HG03103 (cell line): ENCODE results near the gene ELF5.
A peak's percentile ranks its signal among the peaks of the same experiment; 100 is the strongest.

Source experiments
- ATAC-seq: cut with Tn5 transposase; IDR thresholded peaks from one replicate; pipeline ENCODE4 v1.9.1; 2021; ENCODE audit warnings: low read depth; ENCODE audit not compliant: unreplicated experiment

ELF5 gene

DNA sequence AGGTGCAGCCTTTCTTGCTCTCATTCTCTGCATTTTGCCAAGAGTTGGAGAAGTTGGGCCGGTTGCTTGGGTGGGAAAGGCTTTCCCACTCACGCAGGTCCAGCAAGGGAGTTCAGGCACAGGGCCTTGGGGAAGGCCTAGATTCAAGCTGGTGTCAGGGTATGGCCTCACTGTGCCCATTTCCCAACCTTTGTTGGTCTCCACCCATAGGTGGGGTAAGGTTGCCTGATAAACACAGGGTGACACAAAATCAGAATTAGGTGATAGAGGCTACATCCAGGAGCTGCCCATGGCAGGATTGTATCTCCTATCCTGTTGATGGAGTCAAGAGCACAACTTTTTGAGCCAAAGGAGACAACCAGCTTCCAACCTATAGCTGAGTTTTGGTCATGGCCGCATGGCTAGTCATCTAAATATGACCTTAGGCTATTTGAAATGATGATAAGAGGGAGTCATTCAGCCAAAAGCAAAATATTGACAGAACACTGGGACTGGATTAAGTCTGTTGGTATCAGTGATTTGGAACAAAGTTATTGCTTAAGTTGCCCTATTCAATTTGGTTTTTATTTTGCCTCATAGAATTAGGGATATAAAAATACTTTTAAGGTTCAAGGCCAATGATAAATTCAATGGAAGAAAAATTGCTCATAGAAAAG lies 54.0 kb downstream of the ELF5 start:
- ATAC-seq: no peak

GRCh38 chr11:34458525-34458924 lies 55.1 kb downstream of the ELF5 start:
- ATAC-seq: no peak

DNA sequence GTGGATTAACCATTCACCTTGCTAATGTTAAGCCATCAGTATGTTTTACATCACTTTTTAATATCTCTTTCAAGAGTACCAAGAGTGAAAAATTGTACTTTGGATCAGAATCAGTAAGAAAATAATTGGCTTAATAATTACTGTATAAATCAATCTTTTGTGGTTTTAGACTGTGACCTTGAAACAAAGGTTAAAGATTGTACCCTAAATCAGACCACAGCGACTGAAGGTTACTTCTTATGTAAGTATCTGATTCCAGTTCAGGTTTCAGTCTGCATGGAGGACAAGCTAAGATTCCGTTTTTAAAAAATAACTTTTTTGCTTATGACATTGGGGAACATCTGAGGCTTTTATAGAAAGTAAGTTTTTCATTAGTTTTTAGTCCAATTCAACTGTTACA lies 56.0 kb downstream of the ELF5 start:
- no peak for ATAC-seq

GRCh38 chr11:34454308-34455032 lies 59.1 kb downstream of the ELF5 start:
- no peak for ATAC-seq

GRCh38 chr11:34451053-34451452 lies 62.5 kb downstream of the ELF5 start:
- no peak for ATAC-seq

- no peak for ATAC-seq
Measured at GRCh38 chr11:34449013-34449412, 64.6 kb downstream of the ELF5 start.

GRCh38 chr11:34448223-34448994 lies 65.2 kb downstream of the ELF5 start:
- no peak for ATAC-seq

DNA sequence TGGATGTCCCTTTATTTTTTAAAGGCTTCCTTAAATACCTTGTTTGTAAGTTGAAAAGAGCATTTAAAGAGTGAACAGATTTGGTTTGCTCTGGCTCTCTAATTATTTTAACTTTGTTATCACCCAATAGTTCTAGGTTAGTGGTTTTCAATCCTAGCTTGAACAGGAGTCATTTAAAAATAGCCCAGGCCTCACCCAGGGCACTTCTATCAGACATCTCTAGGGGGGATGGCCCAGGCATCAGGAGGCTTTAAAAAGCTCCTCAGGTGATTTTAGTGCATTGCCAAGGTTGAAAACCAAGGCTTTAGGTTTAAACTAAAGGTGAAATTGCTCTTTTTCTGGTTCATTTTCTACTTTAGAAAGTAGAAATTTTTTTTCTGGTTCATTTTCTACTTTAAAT lies 66.5 kb downstream of the ELF5 start:
- no peak for ATAC-seq

GRCh38 chr11:34446386-34446785 lies 67.2 kb downstream of the ELF5 start:
- ATAC-seq: no peak

DNA sequence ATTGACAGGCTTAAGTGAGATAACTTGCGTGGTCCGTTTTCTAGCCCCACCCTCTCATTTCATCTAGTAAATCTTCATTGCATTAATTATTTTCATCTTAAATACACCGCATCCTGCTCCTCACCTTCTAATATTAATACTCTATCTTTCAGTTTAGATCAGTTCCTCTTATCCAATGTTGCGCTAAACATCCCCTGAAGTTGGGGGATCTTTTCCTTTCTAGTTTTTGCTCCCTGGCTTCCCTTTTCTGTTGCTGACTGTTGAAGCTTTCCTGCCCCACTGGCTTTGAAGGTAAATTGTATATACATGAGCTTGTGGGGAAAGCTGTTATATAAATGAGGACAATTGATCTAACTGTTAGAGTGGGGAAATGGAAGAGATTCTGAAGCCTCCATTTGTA lies 67.6 kb downstream of the ELF5 start:
- ATAC-seq: no peak

DNA sequence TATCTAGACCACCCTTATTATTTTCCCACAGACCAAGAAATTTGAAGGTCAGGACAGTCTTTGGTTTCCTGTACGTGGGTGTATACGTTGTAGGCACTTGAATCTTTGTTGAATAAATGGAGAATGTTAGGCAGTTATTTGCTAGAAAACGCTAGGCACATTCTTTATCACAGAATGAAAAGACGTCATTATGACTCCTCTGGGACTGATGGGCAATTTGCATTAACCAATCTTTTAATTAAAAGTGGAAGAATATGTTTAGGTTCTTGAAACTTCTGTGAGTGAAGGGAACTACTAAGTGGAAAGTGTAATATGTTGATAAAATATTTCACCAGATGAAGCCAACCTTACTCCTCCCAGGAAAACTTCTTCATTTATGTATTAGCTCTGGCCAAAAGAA lies 69.2 kb downstream of the ELF5 start:
- no peak for ATAC-seq

- no peak for ATAC-seq
Measured at GRCh38 chr11:34443136-34443535, 70.5 kb downstream of the ELF5 start.

GRCh38 chr11:34441814-34442213 lies 71.8 kb downstream of the ELF5 start:
- no peak for ATAC-seq

GRCh38 chr11:34439610-34440198 lies 73.9 kb downstream of the ELF5 start:
- no peak for ATAC-seq

DNA sequence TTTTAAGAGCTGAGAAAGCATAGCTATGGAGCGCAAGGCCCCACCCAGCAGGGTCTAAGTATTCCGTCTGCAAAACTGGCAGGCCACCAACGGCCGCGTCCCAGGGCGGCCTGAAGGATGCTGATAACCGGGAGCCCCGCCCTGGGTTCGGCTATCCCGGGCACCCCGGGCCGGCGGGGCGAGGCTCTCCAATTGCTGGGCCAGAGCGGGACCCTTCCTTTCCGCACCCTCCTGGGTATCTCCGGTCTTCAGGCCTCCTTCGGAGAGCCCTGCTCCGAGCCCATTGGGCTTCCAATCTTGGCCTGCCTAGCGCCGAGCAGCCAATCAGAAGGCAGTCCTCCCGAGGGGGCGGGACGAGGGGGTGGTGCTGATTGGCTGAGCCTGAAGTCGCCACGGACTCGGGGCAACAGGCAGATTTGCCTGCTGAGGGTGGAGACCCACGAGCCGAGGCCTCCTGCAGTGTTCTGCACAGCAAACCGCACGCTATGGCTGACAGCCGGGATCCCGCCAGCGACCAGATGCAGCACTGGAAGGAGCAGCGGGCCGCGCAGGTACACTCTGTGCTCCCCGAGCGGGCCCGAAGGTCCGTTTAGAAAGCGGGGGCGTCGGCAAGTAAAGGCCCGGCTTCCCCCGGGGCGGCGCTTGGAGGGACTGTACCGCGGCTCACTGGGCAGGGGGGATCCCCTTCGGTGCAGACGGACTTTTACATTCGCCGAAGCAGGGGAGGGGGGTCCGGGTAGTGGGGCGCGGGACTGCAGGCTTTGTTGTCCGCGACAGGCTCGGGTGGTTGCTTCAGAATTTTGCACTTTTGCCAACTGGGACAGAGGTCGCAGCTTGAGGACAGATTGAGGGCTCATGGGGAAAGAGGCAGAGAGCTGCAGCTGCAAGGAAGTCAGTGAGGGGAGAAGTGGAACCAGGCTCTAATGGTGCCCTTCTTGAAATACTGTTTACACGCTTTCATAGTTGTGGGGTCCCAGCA lies 74.8 kb downstream of the ELF5 start, which contains the start of gene CAT:
TSS of gene CAT (plus strand) at position 406 of the 979 bp plus-strand sequence. CDS start at position 486, 80 bp downstream.
- peak; percentile 97 for ATAC-seq

DNA sequence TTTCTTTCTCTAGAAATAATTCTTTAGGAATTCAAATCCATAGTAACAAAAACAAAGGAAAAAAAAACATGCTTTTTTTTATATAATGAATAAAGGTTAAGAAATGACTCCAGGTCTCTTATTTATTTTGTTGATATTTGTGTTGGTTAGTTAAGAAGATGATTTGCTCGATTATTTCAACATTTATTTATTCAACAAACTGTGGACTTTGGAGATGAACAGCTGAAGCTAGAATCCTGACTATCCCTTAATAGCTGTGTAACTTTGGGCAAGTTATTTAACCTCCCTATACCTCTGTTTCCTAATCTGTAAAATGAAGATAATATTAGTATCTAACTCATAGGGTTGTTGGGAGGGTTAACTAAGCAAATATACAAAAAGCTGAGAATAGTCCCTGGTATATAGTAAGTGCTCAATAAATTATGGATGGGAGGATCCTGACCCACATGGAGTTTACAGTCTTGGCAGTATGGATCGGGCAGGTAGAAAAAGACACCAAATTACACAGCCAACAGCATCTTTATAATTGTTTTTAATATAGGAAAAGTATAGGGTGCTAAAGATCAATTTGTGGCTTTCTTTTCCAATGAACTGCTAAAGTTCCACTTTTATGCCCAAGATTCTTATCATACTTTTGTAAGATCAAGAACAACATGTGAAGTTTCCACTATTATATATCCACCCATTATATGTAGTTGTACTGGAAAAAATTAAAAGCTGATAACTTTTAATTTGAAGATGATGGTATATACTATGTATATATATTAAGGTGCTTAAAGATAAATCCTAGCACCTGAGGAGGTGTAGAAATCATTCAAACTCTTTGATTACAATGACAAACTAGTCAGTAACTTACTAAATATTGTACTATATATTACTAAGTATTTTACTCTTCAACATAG lies 76.1 kb downstream of the ELF5 start:
- no peak for ATAC-seq

DNA sequence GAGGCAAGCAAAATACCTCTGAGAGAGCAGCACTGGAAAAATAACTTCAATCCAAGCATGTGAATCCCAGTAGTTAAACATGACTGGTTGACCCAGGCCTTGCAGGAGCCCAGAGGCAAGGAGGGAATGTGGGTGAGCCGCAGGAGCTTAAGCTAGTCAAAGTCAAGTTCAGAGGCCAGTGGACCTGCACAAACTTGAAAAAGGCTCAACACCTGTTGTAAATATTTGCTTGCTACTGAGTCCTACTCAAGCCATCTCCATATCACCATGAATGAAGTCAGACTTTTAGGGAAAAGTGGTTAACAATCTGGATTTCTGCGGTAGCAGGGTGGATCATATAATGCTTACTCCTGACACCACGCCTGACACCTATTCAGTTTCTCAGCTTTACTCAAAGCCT lies 79.7 kb downstream of the ELF5 start:
- ATAC-seq: no peak

DNA sequence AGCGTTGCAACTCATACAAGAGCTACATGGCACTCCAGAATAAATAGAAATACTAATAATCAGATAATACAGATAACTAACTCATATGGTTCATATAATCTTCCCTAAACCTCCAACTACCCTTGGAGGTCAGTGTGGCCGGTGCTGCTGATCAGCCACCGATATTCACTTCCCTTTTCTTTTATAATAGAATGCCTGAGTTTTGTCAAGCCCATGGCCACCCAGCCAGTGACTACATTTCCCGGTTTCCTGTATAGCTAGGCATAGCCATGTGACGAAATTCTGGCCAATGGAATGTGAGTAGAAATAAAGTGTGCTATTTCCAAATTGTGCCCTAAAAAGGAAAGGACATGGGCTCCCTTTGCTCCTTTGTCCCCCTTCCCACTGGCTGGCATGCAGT lies 80.8 kb downstream of the ELF5 start:
- ATAC-seq: no peak

DNA sequence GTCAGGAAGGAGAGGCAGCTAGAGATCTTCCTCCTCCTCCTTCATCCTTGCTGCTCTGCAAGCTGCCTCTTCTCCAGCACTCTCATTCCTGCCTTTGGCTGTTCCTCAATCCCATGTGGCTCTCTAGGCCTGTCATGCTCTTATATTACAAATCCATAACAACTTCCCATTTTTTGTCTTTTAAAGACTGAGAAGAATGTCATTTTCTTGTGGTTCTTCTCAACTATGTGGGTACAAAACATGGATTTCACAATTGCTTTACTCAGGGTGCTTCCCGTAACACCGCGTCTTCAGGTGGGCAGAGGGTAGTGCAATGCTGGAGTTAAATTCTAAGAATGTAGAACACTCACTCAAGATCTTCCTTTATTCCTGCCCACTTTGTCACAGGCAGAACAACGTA lies 81.6 kb downstream of the ELF5 start:
- ATAC-seq: no peak
